Measurements from ENCODE around the gene SF3B6. TPM values are rescaled to one million over a fixed set of nuclear protein-coding genes. Genes with fewer than 3 reads are reported as not detected.

SF3B6 gene
- total RNA-seq, 1 experiment from 2014 or later, result 117 TPM

DNA sequence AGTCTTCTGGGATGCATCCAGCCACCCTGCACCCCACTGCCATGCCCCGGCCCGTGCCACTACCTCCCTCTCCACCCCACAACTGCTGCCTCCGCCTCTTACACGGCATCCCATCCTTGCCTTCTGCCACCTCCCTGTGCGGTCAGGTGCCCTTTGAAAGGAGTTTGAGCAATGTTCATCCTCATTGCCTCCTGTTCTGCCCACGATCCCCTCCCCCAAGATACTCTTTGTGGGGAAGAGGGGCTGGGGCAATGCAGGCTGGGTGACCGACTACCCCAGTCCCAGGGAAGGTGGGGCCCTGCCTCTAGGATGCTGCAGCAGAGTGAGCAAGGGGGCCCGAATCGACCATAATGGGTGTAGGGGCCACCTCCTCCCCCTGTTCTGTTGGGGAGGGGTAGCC is 57.9 kb downstream of the SF3B6 start:
- peaks cover 9% of the 10 kb centered on the region for H3K36me3 Mint-ChIP-seq
- ATAC-seq, result no peak
- CTCF ChIA-PET, result no interaction called here
- no peak overlapping the region for H3K4me3 Mint-ChIP-seq
- H3K4me1 Mint-ChIP-seq, result peaks cover 29% of the 10 kb centered on the region
- H3K27me3 Mint-ChIP-seq (ENCODE audit: low read depth), result no peaks in the 10 kb centered on the region
- H3K9me3 Mint-ChIP-seq, result no peaks in the 10 kb centered on the region
- no peak for DNase-seq (ENCODE audit: low spot score)
- H3K27ac Mint-ChIP-seq, result no peak overlapping the region
- TF ChIP-seq ZNF121 (CRISPR knock-in tag; IDR thresholded peaks at IDR 0.05), result 0 out of 2 replicates have a peak, but pooled peaks have one; percentile 17
- TF ChIP-seq EMX1 (CRISPR knock-in tag; IDR thresholded peaks at IDR 0.05), result no peak
- TF ChIP-seq, protein P1, sequence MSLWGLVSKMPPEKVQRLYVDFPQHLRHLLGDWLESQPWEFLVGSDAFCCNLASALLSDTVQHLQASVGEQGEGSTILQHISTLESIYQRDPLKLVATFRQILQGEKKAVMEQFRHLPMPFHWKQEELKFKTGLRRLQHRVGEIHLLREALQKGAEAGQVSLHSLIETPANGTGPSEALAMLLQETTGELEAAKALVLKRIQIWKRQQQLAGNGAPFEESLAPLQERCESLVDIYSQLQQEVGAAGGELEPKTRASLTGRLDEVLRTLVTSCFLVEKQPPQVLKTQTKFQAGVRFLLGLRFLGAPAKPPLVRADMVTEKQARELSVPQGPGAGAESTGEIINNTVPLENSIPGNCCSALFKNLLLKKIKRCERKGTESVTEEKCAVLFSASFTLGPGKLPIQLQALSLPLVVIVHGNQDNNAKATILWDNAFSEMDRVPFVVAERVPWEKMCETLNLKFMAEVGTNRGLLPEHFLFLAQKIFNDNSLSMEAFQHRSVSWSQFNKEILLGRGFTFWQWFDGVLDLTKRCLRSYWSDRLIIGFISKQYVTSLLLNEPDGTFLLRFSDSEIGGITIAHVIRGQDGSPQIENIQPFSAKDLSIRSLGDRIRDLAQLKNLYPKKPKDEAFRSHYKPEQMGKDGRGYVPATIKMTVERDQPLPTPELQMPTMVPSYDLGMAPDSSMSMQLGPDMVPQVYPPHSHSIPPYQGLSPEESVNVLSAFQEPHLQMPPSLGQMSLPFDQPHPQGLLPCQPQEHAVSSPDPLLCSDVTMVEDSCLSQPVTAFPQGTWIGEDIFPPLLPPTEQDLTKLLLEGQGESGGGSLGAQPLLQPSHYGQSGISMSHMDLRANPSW (CRISPR knock-in tag; conservative IDR thresholded peaks at IDR 0.05; ENCODE audit: low read depth), result no peak
- TF ChIP-seq USF1 (CRISPR knock-in tag; IDR thresholded peaks at IDR 0.05), result no peak
- POLR2A ChIA-PET, result no interaction called here

- no peak overlapping the region for H3K4me3 Mint-ChIP-seq
- no peaks in the 10 kb centered on the region for H3K9me3 Mint-ChIP-seq
- no peak overlapping the region for H3K27ac Mint-ChIP-seq
- no peak for DNase-seq (ENCODE audit: low spot score)
- peaks cover 4% of the 10 kb centered on the region for H3K36me3 Mint-ChIP-seq
- ChIA-PET CTCF (no interaction called here), POLR2A (no interaction called here)
- no peak for ATAC-seq
- H3K27me3 Mint-ChIP-seq (ENCODE audit: low read depth), result no peaks in the 10 kb centered on the region
- H3K4me1 Mint-ChIP-seq, result peaks cover 29% of the 10 kb centered on the region
- TF ChIP-seq PREB (CRISPR knock-in tag; IDR thresholded peaks at IDR 0.05; ENCODE audit: borderline replicate concordance) (no peak), RORB (CRISPR knock-in tag; IDR thresholded peaks at IDR 0.05) (no peak), ZNF317 (CRISPR knock-in tag; IDR thresholded peaks at IDR 0.05; ENCODE audit: borderline replicate concordance, low read depth) (no peak), GABPB1 (CRISPR knock-in tag; IDR thresholded peaks at IDR 0.05) (no peak)
- TF ChIP-seq, protein P2, sequence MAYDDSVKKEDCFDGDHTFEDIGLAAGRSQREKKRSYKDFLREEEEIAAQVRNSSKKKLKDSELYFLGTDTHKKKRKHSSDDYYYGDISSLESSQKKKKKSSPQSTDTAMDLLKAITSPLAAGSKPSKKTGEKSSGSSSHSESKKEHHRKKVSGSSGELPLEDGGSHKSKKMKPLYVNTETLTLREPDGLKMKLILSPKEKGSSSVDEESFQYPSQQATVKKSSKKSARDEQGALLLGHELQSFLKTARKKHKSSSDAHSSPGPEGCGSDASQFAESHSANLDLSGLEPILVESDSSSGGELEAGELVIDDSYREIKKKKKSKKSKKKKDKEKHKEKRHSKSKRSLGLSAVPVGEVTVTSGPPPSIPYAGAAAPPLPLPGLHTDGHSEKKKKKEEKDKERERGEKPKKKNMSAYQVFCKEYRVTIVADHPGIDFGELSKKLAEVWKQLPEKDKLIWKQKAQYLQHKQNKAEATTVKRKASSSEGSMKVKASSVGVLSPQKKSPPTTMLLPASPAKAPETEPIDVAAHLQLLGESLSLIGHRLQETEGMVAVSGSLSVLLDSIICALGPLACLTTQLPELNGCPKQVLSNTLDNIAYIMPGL (CRISPR knock-in tag; IDR thresholded peaks at IDR 0.05), result no peak
- TF ChIP-seq, protein P3, sequence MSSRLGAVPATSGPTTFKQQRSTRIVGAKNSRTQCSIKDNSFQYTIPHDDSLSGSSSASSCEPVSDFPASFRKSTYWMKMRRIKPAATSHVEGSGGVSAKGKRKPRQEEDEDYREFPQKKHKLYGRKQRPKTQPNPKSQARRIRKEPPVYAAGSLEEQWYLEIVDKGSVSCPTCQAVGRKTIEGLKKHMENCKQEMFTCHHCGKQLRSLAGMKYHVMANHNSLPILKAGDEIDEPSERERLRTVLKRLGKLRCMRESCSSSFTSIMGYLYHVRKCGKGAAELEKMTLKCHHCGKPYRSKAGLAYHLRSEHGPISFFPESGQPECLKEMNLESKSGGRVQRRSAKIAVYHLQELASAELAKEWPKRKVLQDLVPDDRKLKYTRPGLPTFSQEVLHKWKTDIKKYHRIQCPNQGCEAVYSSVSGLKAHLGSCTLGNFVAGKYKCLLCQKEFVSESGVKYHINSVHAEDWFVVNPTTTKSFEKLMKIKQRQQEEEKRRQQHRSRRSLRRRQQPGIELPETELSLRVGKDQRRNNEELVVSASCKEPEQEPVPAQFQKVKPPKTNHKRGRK (CRISPR knock-in tag; IDR thresholded peaks at IDR 0.05; ENCODE audit: borderline replicate concordance), result no peak
- TF ChIP-seq, protein P4, sequence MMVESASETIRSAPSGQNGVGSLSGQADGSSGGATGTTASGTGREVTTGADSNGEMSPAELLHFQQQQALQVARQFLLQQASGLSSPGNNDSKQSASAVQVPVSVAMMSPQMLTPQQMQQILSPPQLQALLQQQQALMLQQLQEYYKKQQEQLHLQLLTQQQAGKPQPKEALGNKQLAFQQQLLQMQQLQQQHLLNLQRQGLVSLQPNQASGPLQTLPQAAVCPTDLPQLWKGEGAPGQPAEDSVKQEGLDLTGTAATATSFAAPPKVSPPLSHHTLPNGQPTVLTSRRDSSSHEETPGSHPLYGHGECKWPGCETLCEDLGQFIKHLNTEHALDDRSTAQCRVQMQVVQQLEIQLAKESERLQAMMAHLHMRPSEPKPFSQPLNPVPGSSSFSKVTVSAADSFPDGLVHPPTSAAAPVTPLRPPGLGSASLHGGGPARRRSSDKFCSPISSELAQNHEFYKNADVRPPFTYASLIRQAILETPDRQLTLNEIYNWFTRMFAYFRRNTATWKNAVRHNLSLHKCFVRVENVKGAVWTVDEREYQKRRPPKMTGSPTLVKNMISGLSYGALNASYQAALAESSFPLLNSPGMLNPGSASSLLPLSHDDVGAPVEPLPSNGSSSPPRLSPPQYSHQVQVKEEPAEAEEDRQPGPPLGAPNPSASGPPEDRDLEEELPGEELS (CRISPR knock-in tag; IDR thresholded peaks at IDR 0.05), result no peak
- TF ChIP-seq, protein P5, sequence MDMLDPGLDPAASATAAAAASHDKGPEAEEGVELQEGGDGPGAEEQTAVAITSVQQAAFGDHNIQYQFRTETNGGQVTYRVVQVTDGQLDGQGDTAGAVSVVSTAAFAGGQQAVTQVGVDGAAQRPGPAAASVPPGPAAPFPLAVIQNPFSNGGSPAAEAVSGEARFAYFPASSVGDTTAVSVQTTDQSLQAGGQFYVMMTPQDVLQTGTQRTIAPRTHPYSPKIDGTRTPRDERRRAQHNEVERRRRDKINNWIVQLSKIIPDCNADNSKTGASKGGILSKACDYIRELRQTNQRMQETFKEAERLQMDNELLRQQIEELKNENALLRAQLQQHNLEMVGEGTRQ (CRISPR knock-in tag; IDR thresholded peaks at IDR 0.05), result no peak
Measured at GRCh38 chr2:24017711-24018110, 58.4 kb downstream of the SF3B6 start.

Other genes starting within 250 kb of the SF3B6 start
- 18.3 to 21.5 TPM (median 18.4 TPM) in 3 replicates for gene ATAD2B, start 149.2 kb downstream of the SF3B6 start, total RNA-seq (2021)
- 15.4 to 16.8 TPM (median 16.7 TPM) in 3 replicates for gene UBXN2A, start 135.9 kb downstream of the SF3B6 start, total RNA-seq (2021)
- gene MFSD2B, start 66.2 kb downstream of the SF3B6 start, total RNA-seq (2021), result 0.42 to 0.55 TPM (median 0.50 TPM) in 3 replicates
- 30.5 to 33.6 TPM (median 31.9 TPM) in 3 replicates for gene WDCP, start 28.9 kb downstream of the SF3B6 start, total RNA-seq (2021)
- gene FKBP1B, start 26.6 kb downstream of the SF3B6 start, total RNA-seq (2021), result 58.6 to 83.9 TPM (median 74.8 TPM) in 3 replicates
- gene TP53I3, start 8.5 kb upstream of the SF3B6 start, total RNA-seq (2021), result 29.7 to 33.1 TPM (median 32.9 TPM) in 3 replicates
- 0.48 TPM in 1 of 3 replicates, not detected in the others for gene PFN4, start 47.0 kb upstream of the SF3B6 start, total RNA-seq (2021)
- 2.7 to 7.4 TPM (median 6.9 TPM) in 3 replicates for gene FAM228B, start 47.1 kb upstream of the SF3B6 start, total RNA-seq (2021)
- 0.09 to 0.25 TPM in 2 of 3 replicates, not detected in the other for gene FAM228A, start 98.7 kb upstream of the SF3B6 start, total RNA-seq (2021)

All from WTC11 (cell line).